Thoracic aorta endothelial cell (primary cell): ENCODE data around the gene SERINC1. TPM values are rescaled to one million over a fixed set of nuclear protein-coding genes. Genes with fewer than 3 reads are reported as not detected.

Experiments
- small RNA-seq: library from RNA; depleted of rRNA; stranded (forward); fragments of <200 nt; gene quantifications from one replicate; pipeline ENCODE3, GENCODE V24; 2012
- total RNA-seq: library from RNA; depleted of rRNA; stranded (reverse); fragments of >200 nt; gene quantifications from 2 replicates; pipeline ENCODE4 v1.2.3, GENCODE V29; 2012

Gene SERINC1
- 139 and 154 TPM in 2 replicates for total RNA-seq

GRCh38 chr6:122471107-122472021 is at the start of gene SERINC1:
TSS of gene SERINC1 (minus strand) at chr6:122471807. CDS start at chr6:122471737, 70 bp downstream.

GRCh38 chr6:122399348-122400120 is 72.1 kb downstream of the SERINC1 start, which contains the start of gene HSF2:
TSS of gene HSF2 (plus strand) at chr6:122399652. CDS start at chr6:122399738, 86 bp downstream.

Small RNA genes lying within 50 kb of the gene (small RNA-seq; reads per million reads assigned to genes)
- not detected for gene Z99129.1

Other genes with a start within 250 kb of the SERINC1 start
- 25.8 and 28.5 TPM in 2 replicates for gene HSF2, start 72.2 kb downstream of the SERINC1 start, total RNA-seq
- gene PKIB, start 138.6 kb upstream of the SERINC1 start, total RNA-seq, result 0.22 TPM in 1 of 2 replicates, not detected in the other